ENCODE measurements around the gene MOGAT1. TPM values are rescaled to one million over a fixed set of nuclear protein-coding genes. Genes with fewer than 3 reads are reported as not detected.

The MOGAT1 gene
- total and polyA plus RNA-seq, 2 of the 13 experiments (the other 11 are each of a cell fraction or from before 2014, with no cell fraction given): 0.98 to 4.3 TPM

- 0 out of 2 replicates have a peak, but pooled peaks have one; percentile 30 for TF ChIP-seq ZMYM4 (CRISPR knock-in tag; IDR thresholded peaks at IDR 0.05)
- 0 out of 2 replicates have a peak, but pooled peaks have one; percentile 10 for TF ChIP-seq PRDM10 (CRISPR knock-in tag; IDR thresholded peaks at IDR 0.05; ENCODE audit: low read depth)
- peak; percentile 5; the same call in 1 of the 2 replicates for TF ChIP-seq MAX (IDR thresholded peaks at IDR 0.05)
- no peak for TF ChIP-seq MAFF (IDR thresholded peaks at IDR 0.05; ENCODE audit: low read depth, low read length)
- no peak for TF ChIP-seq CERS6 (CRISPR knock-in tag; IDR thresholded peaks at IDR 0.05)
- TF ChIP-seq NFIC (IDR thresholded peaks at IDR 0.05; ENCODE audit: low read length): 0 out of 2 replicates have a peak, but pooled peaks have one; percentile 45
- TF ChIP-seq DNMT3B (CRISPR knock-in tag; conservative IDR thresholded peaks at IDR 0.05): no peak
- no peak for TF ChIP-seq YY1 (IDR thresholded peaks at IDR 0.05; ENCODE audit: insufficient read depth, insufficient replicate concordance, low read depth, low read length)
- TF ChIP-seq ARID4A (CRISPR knock-in tag; IDR thresholded peaks at IDR 0.05; ENCODE audit: borderline replicate concordance): peak; percentile 20; the same call in 1 of the 2 replicates
- TF ChIP-seq NCOA1 (CRISPR knock-in tag; IDR thresholded peaks at IDR 0.05): 0 out of 2 replicates have a peak, but pooled peaks have one; percentile 56
- peak; percentile 9; the same call in 1 of the 2 replicates for TF ChIP-seq ZFY (CRISPR knock-in tag; IDR thresholded peaks at IDR 0.05)
- TF ChIP-seq KMT2B (CRISPR knock-in tag; IDR thresholded peaks at IDR 0.05): 0 out of 2 replicates have a peak, but pooled peaks have one; percentile 37
- no peak for TF ChIP-seq SAFB2 (CRISPR knock-in tag; IDR thresholded peaks at IDR 0.05; ENCODE audit: borderline replicate concordance, low read depth)
- no peak for TF ChIP-seq ZBTB43 (CRISPR knock-in tag; conservative IDR thresholded peaks at IDR 0.05)
- no peak for TF ChIP-seq PHB2 (IDR thresholded peaks at IDR 0.05; ENCODE audit: partially characterized antibody)
- TF ChIP-seq ZBTB25 (CRISPR knock-in tag; IDR thresholded peaks at IDR 0.05): no peak
- no peak for TF ChIP-seq RBFOX2 (IDR thresholded peaks at IDR 0.05; ENCODE audit: low read depth, low read length)
- TF ChIP-seq ZNF607 (CRISPR knock-in tag; IDR thresholded peaks at IDR 0.05; ENCODE audit: borderline replicate concordance): no peak
Measured at GRCh38 chr2:222752746-222753145, 81.3 kb downstream of the MOGAT1 start (continued).

Data from HepG2 (cell line).